Hypothalamus (tissue), 51 donors: ENCODE measurements around the gene STRIP2.
A peak's percentile ranks its signal among the peaks of the same experiment; 100 is the strongest.
"Not testable (repeated sequence)": the region's sequence is repeated elsewhere in the genome, so short reads cannot be mapped to it uniquely, and the experiment has no call there.

Experiments used
- DNase-seq, 51 donors: peaks; one replicate each; lab custom pipeline; 2025; lab: John Stamatoyannopoulos, UW

STRIP2 gene

DNA sequence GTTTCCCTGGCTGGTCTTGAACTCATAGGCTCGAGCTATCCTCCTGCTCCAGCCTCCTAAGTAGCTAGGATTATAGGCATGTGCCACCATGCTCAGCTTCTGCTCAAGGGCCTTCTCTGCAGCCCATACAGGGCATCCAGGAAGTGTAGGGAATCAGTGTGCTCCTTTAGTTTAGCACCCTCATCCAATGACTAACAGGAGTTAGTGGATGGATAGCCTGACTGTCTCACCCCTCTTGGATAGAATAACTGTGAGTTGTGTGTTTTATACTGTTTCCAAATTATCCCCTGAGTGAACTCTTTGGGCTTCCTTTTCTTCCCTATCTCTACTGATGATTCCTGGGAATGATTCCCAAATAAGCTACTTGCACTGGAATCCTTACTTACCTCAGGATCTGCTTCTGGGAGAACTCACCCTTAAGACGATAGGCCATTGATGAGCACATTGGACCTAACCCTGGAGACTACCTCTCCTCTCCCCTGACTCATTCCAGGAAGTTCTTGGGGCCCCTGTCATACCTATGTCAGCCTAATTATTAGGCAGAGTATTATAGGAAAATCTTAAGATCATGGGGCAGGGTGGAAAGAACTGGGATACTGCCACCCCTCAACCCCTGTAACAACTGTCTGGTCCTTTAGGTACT lies 18.5 kb downstream of the STRIP2 start:
- DNase-seq = no peak

DNA sequence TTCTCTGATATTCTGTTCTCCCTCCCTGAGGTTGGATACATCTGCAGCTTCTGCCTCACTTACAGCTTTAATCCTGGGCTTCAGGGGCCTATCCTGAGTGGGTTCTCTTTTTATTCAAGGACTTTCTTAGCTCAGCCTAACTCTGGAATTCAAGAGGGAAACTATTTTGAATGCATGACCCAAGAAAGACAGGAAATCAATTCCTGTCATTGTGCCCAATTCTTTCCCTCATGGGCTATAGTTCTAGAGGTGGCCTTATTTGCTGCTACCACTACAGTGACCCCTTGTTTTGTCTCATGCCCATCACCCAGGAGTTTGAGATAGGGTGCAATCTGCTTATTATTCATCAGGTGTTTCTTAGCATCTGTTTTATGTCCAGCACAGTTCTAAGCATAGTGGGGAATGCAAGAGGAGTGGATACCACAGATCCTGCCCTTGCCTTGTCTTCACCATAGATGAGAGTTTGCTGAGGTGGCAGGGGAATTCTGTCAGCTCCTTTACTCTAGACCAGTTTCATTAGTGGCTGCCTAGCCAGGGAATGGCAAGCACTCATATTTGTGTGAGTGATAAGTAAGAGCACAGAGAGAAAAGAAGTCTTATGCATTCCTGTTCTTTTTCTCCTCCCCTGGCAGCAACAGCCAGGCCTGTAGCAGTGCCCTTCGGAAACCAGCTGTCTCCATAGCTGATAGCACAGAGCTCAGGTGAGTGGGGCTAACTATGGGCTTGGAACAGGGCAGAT lies 19.4 kb downstream of the STRIP2 start:
- DNase-seq = no peak

DNA sequence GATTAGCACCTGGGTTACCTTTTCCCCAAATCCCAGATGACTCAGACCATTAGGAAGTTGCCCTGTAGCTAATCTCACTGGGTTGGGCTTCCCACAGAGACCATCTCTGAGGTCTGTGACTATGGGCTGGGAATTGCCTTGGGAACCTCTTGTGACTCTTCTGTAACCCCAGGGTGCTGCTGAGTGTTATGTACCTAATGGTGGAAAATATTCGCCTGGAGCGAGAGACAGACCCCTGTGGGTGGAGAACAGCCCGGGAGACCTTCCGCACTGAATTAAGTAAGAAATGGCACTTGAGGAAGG lies 20.0 kb downstream of the STRIP2 start:
- DNase-seq = no peak

DNA sequence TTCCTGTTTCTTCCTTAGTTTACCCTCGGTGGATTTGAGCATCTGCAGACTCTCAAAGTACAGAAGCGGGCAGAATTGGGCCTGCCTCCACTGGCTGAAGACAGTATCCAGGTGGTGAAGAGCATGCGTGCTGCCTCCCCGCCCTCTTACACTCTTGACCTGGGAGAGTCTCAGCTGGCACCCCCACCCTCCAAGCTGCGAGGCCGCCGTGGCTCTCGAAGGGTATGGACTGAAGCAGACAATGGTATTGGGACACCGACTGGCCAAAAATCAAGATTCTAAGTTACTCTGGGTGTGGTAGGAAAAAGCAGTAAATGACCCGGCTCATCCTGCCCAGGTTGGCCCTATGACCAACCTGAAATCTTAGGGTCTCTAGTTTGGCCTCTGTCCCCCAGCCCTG lies 22.2 kb downstream of the STRIP2 start:
- no peak for DNase-seq

GRCh38 chr7:129457101-129457500 lies 22.9 kb downstream of the STRIP2 start:
- DNase-seq = no peak

DNA sequence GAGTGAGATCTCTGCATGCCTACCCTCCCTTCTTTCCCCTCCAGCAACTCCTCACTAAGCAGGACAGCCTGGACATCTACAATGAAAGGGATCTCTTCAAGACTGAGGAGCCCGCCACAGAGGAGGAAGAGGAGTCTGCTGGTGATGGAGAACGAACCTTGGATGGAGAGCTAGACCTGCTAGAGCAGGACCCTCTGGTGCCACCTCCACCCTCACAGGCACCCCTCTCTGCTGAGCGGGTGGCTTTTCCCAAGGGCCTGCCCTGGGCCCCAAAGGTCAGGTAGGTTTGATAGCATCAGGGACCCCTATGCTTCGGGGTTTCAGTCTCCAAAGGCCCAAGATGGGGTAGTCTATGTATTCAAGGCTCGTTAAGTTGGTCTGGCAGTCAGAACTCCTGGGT lies 23.9 kb downstream of the STRIP2 start:
- no peak for DNase-seq

GRCh38 chr7:129461809-129462208 lies 27.6 kb downstream of the STRIP2 start:
- DNase-seq = no peak

DNA sequence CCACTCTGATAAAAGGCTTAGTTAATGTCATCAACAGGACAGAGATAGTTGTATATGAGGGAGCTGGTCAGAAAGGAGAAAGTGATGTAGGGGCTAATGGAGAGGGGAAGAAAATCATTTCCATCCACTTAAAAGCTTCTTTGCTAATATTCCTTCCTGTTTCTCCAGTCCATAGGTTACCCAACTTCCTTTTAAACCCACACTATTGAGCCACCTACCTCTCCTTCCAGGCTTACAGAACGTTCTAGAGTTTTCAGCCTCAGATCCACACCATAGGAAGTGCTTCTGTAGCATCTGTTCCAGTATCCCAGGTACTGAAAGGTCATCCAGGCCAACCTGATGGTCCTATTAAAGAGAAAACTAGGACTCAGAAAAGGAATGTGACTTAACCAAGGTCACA lies 28.2 kb downstream of the STRIP2 start:
- no peak for DNase-seq

DNA sequence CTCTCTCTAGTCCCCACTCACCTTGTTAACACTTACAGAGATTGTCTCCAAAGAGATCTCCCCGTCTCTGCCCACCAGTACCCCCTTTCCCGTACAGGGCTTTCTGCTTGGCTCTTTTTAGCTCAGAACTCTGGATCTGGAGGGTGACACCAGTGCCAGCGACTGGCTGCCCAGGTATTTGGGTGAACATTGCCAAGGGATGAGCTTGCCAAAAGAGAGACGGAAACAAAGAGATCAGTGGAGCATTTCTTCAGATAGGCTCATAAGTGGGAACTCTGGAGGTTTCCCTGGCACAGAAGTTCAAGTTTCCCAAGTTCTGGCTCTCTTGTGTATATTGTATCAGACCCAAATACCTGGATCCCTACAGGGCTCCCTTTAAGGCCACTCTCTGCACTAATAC lies 30.0 kb downstream of the STRIP2 start:
- no peak for DNase-seq

- DNase-seq = no peak
These were observed 30.8 kb downstream of the STRIP2 start for GRCh38 chr7:129465080-129465479.

DNA sequence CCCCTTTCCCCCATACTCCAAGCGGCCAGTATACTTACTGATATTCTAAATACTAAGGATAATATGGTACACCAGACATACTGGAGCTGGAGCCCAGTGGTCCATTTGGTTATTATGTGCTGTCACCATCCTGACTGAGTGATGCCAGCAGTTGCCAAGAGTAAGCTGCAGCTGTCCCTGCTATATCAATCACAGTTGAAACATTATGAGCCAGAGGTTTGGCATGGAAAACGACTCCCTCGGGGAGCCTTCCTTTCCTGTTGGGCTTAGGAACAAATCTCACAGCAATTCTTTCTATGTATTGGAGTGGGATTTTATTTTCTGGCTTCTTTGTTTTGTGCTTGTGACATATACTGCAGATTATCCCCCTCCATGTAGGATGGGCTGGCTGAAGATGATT lies 32.6 kb downstream of the STRIP2 start:
- DNase-seq = no peak

DNA sequence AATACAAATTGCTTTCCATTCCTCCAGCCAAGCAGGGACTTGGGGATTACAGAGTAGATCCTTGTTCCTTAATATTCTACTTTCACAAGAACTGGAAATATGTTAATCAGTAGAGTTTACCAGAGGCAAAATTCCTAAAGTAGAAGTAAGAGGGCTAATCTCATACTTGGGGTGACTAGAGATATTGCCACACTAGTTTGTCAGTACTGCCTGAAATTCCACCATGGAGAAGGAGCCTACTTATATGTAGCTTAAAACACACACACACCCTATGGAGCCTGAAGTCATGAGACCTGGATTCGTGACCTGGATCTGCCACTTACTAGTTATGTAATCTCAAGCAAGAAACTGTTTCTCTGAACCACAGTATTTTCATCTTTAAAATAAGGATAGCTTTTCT lies 33.9 kb downstream of the STRIP2 start:
- peak in 1 of 51 donors; percentile 28 for DNase-seq

GRCh38 chr7:129468547-129468946 lies 34.3 kb downstream of the STRIP2 start:
- no peak for DNase-seq

GRCh38 chr7:129469930-129470329 lies 35.7 kb downstream of the STRIP2 start:
- peak in 1 of 51 donors; percentile 5 for DNase-seq

DNA sequence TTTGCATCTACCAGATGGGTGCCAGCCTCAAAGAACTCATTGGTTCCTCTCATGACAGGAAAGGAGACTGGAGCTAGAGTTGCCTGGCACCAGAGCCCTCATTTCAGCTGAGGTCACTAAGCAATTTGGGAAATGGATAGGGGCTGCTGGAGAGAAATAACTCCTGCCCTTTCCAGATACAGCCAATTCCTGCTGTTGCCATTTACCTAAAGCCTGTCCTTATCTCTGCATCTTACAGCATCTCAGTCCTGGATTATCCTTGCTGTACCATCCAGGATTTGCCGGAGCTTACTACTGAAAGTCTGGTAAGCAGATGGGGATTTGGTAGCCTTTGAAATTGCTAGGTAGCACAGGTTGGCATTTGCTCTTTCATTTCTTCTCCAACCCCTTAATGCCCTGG lies 36.2 kb downstream of the STRIP2 start:
- DNase-seq = no peak

- no peak for DNase-seq
These were observed 37.2 kb downstream of the STRIP2 start for GRCh38 chr7:129471402-129471827.

- not testable (repeated sequence) for DNase-seq
These were observed 41.7 kb downstream of the STRIP2 start for GRCh38 chr7:129475931-129476330.

DNA sequence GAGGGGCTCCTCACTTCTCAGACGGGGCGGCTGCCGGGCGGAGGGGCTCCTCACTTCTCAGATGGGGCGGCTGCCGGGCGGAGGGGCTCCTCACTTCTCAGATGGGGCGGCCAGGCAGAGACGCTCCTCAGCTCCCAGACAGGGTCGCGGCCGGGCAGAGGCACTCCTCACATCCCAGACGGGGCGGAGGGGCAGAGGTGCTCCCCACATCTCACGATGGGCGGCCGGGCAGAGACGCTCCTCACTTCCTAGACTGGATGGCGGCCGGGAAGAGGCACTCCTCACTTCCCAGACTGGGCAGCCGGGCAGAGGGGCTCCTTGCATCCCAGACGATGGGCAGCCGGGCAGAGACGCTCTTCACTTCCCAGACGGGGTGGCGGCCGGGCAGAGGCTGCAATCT lies 42.2 kb downstream of the STRIP2 start:
- DNase-seq = not testable (repeated sequence)

DNA sequence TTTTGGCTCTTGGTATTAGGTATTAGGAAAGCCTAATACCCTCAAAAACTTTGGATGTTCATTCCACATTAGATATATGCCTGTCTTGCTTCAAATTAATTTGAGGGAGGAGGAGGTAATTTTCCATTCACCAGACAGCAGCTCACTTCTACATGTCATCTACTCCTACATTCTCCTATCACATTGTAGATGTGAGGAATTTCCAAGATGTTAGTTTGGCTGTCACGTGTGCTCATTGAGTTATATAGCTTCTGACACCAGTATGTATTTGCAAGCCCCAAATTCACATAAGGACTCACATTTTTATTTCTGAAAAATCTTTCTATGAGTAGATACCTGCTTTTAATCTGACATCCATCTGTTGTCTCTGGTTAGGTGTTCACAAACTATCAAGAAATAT lies 45.6 kb downstream of the STRIP2 start:
- no peak for DNase-seq

- DNase-seq = no peak
These were observed 46.6 kb downstream of the STRIP2 start for GRCh38 chr7:129480674-129481363.

GRCh38 chr7:129481376-129481775 lies 47.1 kb downstream of the STRIP2 start:
- DNase-seq = not testable (repeated sequence)

- no peak for DNase-seq
These were observed 48.5 kb downstream of the STRIP2 start for GRCh38 chr7:129482781-129483180.
